ENCODE data around the gene TGM4. TPM values are rescaled to one million over a fixed set of nuclear protein-coding genes. Genes with fewer than 3 reads are reported as not detected.
"Not testable (repeated sequence)": the region's sequence is repeated elsewhere in the genome, so short reads cannot be mapped to it uniquely, and the experiment has no call there.

Gene TGM4
- not detected in 2 replicates for total RNA-seq
- polyA plus RNA-seq (2012): 0.03 TPM

GRCh38 chr3:44874308-44874707 is at the start of gene TGM4:
TGM4 (plus strand) TSS chr3:44874608; CDS start chr3:44874679, 71 bp downstream.
- DNase-seq (ENCODE audit: low read depth): no peak

DNA sequence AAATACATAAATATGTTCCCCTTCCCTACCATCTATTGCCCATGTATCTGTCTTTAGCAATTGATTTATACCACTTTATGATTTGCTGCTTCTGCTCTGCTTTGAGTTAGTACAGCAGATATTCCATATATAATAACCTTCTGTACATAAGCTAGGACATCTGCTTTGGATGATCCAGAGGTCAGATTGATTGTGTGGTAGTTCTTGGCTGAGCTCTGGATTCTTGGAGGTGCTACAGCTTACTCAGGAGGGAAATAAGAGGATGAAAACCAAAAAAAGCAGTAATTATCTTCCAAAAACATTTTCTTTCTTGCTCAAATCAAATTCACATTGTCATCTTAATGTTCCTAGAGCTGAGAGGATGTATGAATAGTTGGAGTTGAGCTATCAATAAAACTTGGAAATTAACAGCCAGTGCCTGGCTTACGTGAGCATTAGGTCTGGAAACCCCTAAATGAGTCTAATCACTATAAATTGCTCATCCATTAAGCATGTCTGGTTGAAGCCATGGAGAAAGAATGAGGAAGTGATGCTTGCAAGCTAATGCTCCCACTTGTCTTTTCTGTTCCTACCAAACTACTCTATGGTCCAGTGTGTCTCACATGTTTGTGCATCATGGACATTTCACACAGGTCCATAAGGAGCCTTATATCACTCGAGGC is 49.0 kb upstream of the TGM4 start:
- peak; percentile 5 for DNase-seq (ENCODE audit: low read depth)

DNA sequence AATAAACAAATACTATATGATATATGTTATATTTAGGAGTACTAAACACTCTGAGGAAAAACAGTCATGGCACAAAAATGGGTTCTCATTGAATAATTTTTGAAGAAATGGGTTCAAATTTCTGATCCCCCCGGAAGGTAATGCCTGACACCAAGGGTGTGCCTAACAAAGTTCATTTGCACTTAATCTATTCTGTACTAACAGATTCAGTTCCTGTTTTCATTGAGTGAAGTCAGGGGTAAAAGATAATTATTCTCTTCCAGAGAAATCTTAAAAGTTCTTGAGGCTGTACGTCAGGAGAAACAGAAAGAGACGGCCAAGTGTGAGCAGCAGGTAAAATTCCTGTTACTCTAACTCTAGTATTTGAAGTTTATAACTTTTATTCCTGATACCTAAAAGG is 47.2 kb upstream of the TGM4 start:
- no peak for DNase-seq (ENCODE audit: low read depth)

GRCh38 chr3:44831232-44831631 is 43.2 kb upstream of the TGM4 start:
- no peak for DNase-seq (ENCODE audit: low read depth)

GRCh38 chr3:44832032-44832431 is 42.4 kb upstream of the TGM4 start:
- no peak for DNase-seq (ENCODE audit: low read depth)

GRCh38 chr3:44832965-44833364 is 41.4 kb upstream of the TGM4 start:
- DNase-seq (ENCODE audit: low read depth): no peak

GRCh38 chr3:44833394-44833793 is 41.0 kb upstream of the TGM4 start:
- DNase-seq (ENCODE audit: low read depth): no peak

GRCh38 chr3:44835684-44836083 is 38.7 kb upstream of the TGM4 start:
- DNase-seq (ENCODE audit: low read depth): no peak

DNA sequence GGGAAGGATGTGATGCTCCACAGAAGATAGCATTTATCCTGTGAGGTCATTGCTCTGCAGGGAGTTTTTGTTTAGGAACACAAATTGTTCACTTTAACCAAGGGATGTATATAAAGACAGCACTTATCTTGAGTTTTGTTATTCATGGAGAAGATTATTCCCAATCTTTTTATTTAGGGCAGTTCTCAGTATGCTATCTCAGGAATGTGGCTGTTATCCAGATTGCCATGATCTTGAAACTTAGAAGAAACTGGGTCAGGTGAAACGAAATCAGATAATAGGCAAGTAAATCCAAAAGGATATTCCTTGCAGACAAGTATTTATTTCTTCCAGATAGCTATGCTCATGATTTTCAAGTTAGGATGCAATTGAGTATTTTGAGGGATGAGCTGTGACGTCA is 32.0 kb upstream of the TGM4 start:
- DNase-seq (ENCODE audit: low read depth): no peak

GRCh38 chr3:44845528-44846520 is 28.6 kb upstream of the TGM4 start:
- no peak for DNase-seq (ENCODE audit: low read depth)

DNA sequence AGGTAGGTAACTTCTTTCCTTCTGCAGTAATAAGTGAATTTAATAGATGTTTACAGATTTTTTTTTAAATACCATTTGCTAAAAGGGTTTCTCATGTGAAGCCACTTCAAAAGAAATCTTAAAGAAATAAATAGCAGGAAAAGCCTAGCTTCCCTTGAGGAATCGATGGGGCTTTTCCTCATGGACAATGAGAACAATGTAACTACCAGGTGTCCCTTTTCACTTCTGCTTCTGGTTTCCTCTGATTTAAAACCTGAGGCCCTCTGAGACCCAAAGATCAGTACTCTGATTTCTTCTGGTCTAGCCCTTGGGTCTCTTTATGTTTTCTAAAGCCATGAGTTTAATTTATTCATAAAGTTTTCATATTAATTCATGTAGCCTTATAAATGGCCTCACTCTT is 25.8 kb upstream of the TGM4 start:
- DNase-seq (ENCODE audit: low read depth): no peak

GRCh38 chr3:44856663-44857062 is 17.7 kb upstream of the TGM4 start:
- not testable (repeated sequence) for DNase-seq (ENCODE audit: low read depth)

- no peak for DNase-seq (ENCODE audit: low read depth)
Measured at GRCh38 chr3:44860117-44860516, 14.3 kb upstream of the TGM4 start.

- DNase-seq (ENCODE audit: low read depth): peak; percentile 92
Measured at GRCh38 chr3:44861412-44862225, 12.8 kb upstream of the TGM4 start, which contains the start of gene TMEM42. TMEM42 (plus strand) TSS chr3:44861912; CDS start chr3:44861925, 13 bp downstream.

- DNase-seq (ENCODE audit: low read depth): peak; percentile 60
Measured at GRCh38 chr3:44862226-44862637, 12.2 kb upstream of the TGM4 start.

DNA sequence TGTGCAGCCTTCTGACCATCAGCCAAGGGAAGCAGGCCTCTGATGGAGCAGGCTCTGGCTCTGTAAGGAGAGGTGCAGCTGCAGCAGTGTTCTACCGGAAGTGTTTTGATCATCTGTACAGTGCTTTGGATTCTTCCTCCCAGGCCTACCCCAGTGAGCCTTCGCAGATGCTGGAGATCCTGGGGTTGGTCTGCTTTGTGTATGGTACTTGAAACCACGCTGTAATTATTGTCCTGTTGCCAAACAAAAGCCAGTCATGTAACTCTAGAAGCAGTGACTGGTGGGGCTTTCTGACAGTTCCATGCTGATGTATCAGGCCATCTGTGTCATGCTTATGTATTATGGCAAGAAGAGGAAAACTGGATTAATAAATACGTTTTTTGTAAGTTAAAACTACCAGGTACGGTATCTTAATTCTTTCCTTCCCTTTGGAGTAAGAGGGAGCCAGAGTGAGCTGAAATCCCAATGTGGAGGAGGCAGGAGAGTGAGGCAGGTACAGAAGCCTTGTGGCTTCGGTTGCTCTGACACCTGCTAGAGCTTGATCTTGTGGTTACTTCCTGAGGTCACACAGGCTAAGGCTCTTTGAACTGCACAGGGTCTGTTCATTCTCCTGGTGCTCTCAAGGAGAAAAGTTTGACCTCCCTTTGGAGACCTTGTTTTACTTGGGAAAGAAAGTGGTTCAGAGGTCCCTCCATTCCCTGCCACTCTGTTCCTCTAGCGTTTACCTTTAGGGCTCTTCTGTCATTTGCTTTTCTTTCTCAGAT is 9.0 kb upstream of the TGM4 start:
- peak; percentile 89 for DNase-seq (ENCODE audit: low read depth)

- no peak for DNase-seq (ENCODE audit: low read depth)
Measured at GRCh38 chr3:44867421-44868111, 6.8 kb upstream of the TGM4 start.

GRCh38 chr3:44870375-44871061 is 3.9 kb upstream of the TGM4 start:
- no peak for DNase-seq (ENCODE audit: low read depth)

DNA sequence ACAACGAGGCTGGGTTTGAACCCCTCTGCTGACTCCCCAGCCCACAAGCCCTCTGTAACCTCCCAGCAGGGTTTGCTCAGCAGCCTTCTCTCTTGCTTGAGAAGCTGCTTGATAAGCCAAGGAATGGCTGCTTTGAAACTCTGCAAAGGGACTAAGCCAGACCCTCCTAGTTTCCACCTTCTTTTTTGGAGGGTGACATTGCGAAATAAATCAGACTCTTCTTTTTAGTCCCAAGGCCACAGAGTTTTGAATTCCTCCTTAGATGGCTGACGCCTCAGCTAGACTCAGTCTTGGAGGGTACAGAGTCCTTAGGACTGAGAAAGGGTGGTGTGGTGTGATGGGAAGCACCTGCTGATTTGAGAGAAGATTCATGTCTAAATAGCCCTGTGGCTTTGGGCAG is 1.2 kb downstream of the TGM4 start:
- DNase-seq (ENCODE audit: low read depth): no peak
